OCI-LY3 (cell line): ENCODE measurements around the gene MEIG1.

Experiments used
- CTCF ChIP-seq: fragments of 200-600, 300-600 bp; sonication (generic); IDR thresholded peaks from 2 replicates; pipeline ENCODE4 v1.5.1; 2014; ENCODE audit warnings: antibody characterized with exemption, low read length, low read depth
- EZH2phosphoT487 ChIP-seq: fragments of 200-600 bp; shearing (Covaris generic); IDR thresholded peaks from 2 replicates; pipeline ENCODE4 v1.6.1; 2018; ENCODE audit warnings: antibody characterized with exemption, mixed run types, low read depth

- TF ChIP-seq CTCF (no peak), EZH2phosphoT487 (no peak)
Measured at GRCh38 chr10:14945108-14945507, 14.1 kb upstream of the MEIG1 start.
